ENCODE results near the gene OR2D2. TPM values are rescaled to one million over a fixed set of nuclear protein-coding genes. Genes with fewer than 3 reads are reported as not detected.
A peak's percentile ranks its signal among the peaks of the same experiment; 100 is the strongest.
"Not testable (repeated sequence)": the region's sequence is repeated elsewhere in the genome, so short reads cannot be mapped to it uniquely, and the experiment has no call there.

Gene OR2D2
- polyA plus RNA-seq, 1 donor from 2014 or later, result not detected

DNA sequence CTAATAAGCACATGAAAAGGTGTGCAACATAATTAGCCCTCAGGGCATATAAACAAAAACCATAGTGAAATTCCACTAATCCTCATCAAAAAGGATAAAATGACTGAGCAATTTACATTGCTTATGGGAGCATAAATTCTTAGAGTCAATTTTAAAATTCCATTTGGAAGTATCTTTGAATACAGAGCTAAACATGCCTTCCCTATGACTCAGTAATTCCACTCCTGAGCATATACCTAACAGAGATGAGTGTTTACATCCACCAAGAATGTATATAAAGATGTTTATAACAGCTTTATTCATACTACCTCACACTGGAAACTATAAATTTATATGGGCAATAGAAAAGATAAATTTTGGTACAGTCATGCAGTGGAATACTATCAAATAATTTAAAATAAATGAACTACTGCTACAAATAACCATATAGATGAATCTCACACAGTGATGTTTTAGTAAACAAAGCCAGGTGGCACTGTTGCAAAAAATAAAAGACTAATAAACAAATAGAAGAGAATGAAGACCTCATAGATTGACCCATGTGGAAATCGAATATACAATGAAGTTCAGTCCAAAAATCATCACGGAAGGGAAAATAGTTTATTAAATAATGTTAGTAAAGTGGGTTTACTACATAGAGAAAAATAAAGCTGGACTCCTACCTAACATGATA is 8.2 kb upstream of the OR2D2 start:
- Mint-ChIP-seq H3K4me1 (no peaks in the 10 kb centered on the region), H3K36me3 (no peaks in the 10 kb centered on the region), H3K9me3 (no peaks in the 10 kb centered on the region), H3K4me3 (no peak overlapping the region), H3K27ac (no peak overlapping the region), H3K27me3 (peaks cover 8% of the 10 kb centered on the region)

- H3K9me3 Mint-ChIP-seq, result no peaks in the 10 kb centered on the region
- no peaks in the 10 kb centered on the region for H3K4me1 Mint-ChIP-seq
- H3K4me3 Mint-ChIP-seq, result no peak overlapping the region
- no peak overlapping the region for H3K27ac Mint-ChIP-seq
- H3K36me3 Mint-ChIP-seq, result no peaks in the 10 kb centered on the region
- peaks cover 8% of the 10 kb centered on the region for H3K27me3 Mint-ChIP-seq
Observed at GRCh38 chr11:6898911-6899310, 6.6 kb upstream of the OR2D2 start.

DNA sequence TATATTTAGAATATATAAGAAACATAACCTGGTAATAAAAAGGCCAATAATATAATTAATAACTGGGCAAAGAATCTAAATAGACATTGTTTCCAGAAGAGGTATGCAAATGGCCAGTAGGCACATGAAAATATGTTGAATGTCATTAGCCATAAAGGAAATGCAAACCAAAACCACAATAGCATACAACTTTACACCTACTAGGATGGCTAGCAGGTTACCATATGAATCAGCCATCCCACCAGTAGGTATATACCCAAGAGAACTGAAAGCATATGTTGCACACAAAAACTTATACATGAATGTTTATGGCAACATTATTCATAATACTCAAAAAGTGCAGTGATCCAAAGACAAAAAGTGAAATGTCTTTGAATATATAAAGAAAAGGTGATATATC is 2.7 kb upstream of the OR2D2 start:
- peaks cover 6% of the 10 kb centered on the region for H3K27me3 Mint-ChIP-seq
- H3K9me3 Mint-ChIP-seq, result no peaks in the 10 kb centered on the region
- no peaks in the 10 kb centered on the region for H3K36me3 Mint-ChIP-seq
- no peak overlapping the region for H3K27ac Mint-ChIP-seq
- no peaks in the 10 kb centered on the region for H3K4me1 Mint-ChIP-seq
- no peak overlapping the region for H3K4me3 Mint-ChIP-seq

- Mint-ChIP-seq H3K9me3 (peaks cover 0 to 2% (median 0%) of the 10 kb centered on the region in 3 donors), H3K27ac (no peak overlapping the region), H3K4me3 (no peak overlapping the region), H3K36me3 (no peaks in the 10 kb centered on the region), H3K4me1 (no peaks in the 10 kb centered on the region), H3K27me3 (peaks cover 6% of the 10 kb centered on the region)
Observed at GRCh38 chr11:6894097-6894496, 1.8 kb upstream of the OR2D2 start.

GRCh38 chr11:6889835-6890234 is 2.5 kb downstream of the OR2D2 start:
- Mint-ChIP-seq H3K9me3 (peaks cover 0 to 2% (median 2%) of the 10 kb centered on the region in 3 donors), H3K27ac (no peak overlapping the region)

DNA sequence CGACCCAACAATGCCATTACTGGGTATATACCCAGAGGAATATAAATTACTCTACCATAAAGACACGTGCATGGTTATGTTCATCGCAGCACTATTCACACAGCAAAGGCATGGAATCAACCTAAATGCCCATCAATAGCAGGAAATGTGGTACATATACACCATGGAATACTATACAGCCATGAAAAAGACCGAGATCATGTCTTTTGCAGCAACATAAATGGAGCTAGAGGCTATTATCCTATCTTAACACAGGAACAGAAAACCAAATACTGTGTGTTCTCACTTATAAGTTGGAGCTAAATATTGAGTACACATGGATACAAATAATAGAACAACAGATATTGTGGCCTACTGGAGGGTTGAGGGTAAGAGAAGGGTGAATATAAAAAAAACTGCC is 3.5 kb downstream of the OR2D2 start:
- Mint-ChIP-seq H3K27ac (no peak overlapping the region), H3K36me3 (no peaks in the 10 kb centered on the region), H3K27me3 (peaks cover 5% of the 10 kb centered on the region), H3K9me3 (peaks cover 0 to 2% (median 2%) of the 10 kb centered on the region in 3 donors), H3K4me3 (no peak overlapping the region), H3K4me1 (no peaks in the 10 kb centered on the region)

More at GRCh38 chr11:6889835-6890234, 2.5 kb downstream of the OR2D2 start:
- Mint-ChIP-seq H3K4me3 (no peak overlapping the region), H3K4me1 (no peaks in the 10 kb centered on the region), H3K36me3 (no peaks in the 10 kb centered on the region), H3K27me3 (peaks cover 5% of the 10 kb centered on the region)

- not testable (repeated sequence) for H3K27me3 Mint-ChIP-seq, H3K27ac Mint-ChIP-seq, H3K36me3 Mint-ChIP-seq, H3K4me1 Mint-ChIP-seq, H3K4me3 Mint-ChIP-seq, H3K9me3 Mint-ChIP-seq
Observed at GRCh38 chr11:6887711-6888110, 4.6 kb downstream of the OR2D2 start.

DNA sequence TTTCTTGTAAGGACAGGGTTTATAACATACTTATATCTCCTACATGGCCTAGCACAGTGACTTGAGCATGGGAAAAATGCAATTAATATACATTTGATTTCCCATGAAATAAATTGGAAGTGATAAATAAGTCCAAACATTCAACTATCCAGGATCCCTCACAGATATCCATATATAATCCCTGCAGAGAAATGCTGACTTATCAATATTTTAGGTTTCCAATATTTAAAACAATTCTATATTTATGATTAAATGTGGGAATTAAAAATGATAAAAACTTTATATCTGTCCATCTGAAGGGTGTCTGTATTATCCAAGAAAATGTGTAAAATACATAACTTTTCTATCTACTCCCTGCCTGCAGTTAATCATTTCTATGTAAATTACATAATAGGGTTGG is 9.5 kb downstream of the OR2D2 start:
- H3K4me1 Mint-ChIP-seq, result no peaks in the 10 kb centered on the region
- H3K4me3 Mint-ChIP-seq, result no peak overlapping the region
- H3K27me3 Mint-ChIP-seq, result peaks cover 3% of the 10 kb centered on the region
- no peaks in the 10 kb centered on the region for H3K36me3 Mint-ChIP-seq
- no peak overlapping the region for H3K27ac Mint-ChIP-seq
- peaks cover 0 to 2% (median 0%) of the 10 kb centered on the region in 3 donors for H3K9me3 Mint-ChIP-seq

GRCh38 chr11:6876914-6877313 is 15.4 kb downstream of the OR2D2 start:
- no peaks in the 10 kb centered on the region for H3K4me1 Mint-ChIP-seq
- H3K9me3 Mint-ChIP-seq, result no peaks in the 10 kb centered on the region
- no peaks in the 10 kb centered on the region for H3K36me3 Mint-ChIP-seq
- H3K4me3 Mint-ChIP-seq, result no peak overlapping the region
- peak overlapping the region in 1 of 3 donors; percentile 7 for H3K27ac Mint-ChIP-seq
- H3K27me3 Mint-ChIP-seq, result no peaks in the 10 kb centered on the region

DNA sequence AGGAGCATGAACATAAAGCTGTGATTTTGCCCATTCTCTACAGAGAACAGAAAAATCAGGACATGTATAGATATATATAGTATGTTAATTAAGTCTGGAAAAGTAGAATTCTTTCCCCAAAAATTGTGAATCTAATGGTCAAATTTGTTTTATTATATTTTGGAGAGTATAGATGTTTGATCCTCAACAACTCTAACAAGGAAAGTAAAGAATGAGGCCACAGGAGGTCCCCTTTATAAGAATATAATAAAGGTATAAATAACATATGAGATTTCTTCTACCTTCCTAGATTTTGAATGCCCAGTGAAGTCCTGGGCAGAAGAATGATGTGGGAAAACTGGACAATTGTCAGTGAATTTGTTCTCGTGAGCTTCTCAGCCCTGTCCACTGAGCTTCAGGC is 16.0 kb downstream of the OR2D2 start, which contains the start of gene OR10A4:
Gene OR10A4, plus strand, starts transcription at position 301 of the 400 bp plus-strand sequence. Its CDS starts 23 bp downstream, at position 324.
- no peaks in the 10 kb centered on the region for H3K9me3 Mint-ChIP-seq
- no peak within 1 kb of the TSS for H3K4me3 Mint-ChIP-seq
- no peaks in the 10 kb centered on the region for H3K4me1 Mint-ChIP-seq
- H3K27ac Mint-ChIP-seq, result peak within 1 kb of the TSS in 1 of 3 donors; percentile 7
- H3K36me3 Mint-ChIP-seq, result no peaks in the 10 kb centered on the region
- no peaks in the 10 kb centered on the region for H3K27me3 Mint-ChIP-seq

DNA sequence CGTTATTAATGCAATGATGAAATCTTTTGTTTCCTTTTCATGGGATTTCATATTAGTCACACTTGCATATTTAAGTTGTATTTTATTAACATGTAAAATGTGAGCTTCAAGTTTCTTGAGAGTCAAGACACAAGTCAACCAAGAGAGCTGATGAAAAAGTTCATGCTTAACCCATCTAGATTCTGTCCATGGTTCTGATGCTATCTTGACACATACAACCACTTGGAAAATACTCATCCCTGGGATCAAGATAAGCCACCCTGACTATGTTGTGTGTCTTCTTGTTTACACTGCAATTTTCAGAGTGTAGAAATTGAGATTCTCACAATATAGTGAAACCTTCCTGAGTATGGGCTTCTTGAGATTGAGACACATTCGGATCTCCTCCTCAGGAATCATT is 16.5 kb downstream of the OR2D2 start:
- no peaks in the 10 kb centered on the region for H3K36me3 Mint-ChIP-seq
- no peaks in the 10 kb centered on the region for H3K9me3 Mint-ChIP-seq
- H3K27ac Mint-ChIP-seq, result no peak overlapping the region
- no peaks in the 10 kb centered on the region for H3K4me1 Mint-ChIP-seq
- no peak overlapping the region for H3K4me3 Mint-ChIP-seq
- H3K27me3 Mint-ChIP-seq, result no peaks in the 10 kb centered on the region

DNA sequence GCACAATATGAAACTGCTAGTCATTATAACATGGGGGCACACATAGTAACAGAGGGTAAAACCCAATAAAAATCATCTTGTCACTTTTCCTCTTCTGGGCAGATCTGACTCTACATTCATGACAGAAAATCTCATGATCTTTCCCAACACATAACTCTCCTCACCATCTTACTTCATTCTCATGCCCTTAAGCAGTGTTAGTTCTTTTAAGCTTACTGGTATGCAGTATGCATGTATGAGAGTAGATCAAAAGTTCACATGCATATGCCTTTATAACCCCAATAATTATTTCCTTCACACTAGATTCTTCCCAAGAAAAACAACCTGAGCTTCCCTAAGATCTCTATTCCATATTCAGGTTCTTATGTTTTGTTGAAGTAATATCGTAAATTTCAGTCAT is 21.0 kb downstream of the OR2D2 start:
- Mint-ChIP-seq H3K27ac (no peak overlapping the region), H3K4me3 (no peak overlapping the region), H3K36me3 (no peaks in the 10 kb centered on the region), H3K27me3 (no peaks in the 10 kb centered on the region), H3K9me3 (no peaks in the 10 kb centered on the region), H3K4me1 (no peaks in the 10 kb centered on the region)

DNA sequence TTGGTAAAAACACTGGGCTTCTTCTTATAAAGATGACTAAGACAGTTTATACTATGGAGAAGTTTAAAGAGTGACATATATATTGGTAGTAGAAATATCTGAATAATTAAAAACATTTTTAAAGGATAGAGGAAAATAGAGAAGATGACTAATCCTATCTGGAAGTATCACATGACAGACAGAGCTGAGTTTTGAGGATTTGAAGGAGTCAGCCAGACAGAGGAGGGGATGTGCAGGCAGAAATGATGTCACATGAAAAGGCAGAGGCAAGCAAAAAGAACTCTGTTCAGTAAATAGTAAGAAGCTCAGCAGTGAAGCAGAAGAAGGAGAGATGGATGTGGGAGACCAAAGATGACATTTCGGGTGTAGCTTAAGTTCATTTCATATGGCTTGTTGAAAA is 27.9 kb downstream of the OR2D2 start:
- Mint-ChIP-seq H3K27me3 (peaks cover 4% of the 10 kb centered on the region), H3K4me3 (no peak overlapping the region), H3K4me1 (no peaks in the 10 kb centered on the region), H3K27ac (no peak overlapping the region), H3K36me3 (no peaks in the 10 kb centered on the region), H3K9me3 (peaks cover 0 to 5% (median 1%) of the 10 kb centered on the region in 3 donors)

DNA sequence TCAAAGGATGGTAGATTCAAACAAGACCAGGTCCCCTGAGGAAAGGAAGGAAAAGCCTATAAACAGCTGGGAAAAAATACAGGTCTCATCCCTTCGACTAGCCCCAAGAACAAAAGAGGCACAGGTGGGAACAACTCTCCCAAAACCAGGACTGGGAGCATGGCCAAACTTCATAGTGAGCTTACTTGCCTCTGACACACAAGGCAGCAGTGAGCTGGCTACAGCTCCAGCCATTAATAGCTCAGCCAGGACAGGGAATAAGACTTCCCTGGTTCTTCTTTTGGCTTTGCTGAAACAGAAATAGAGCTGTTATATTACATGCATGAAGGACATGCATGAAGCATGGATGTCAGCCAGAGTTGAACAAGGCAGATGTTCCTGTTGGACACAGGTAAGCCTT is 29.3 kb downstream of the OR2D2 start, which contains the start of gene OR10A2:
Gene OR10A2, plus strand, starts transcription at position 97 of the 400 bp plus-strand sequence. CDS start 6,698 bp downstream, outside the sequence.
- no peak within 1 kb of the TSS for H3K27ac Mint-ChIP-seq
- H3K4me3 Mint-ChIP-seq, result no peak within 1 kb of the TSS
- H3K36me3 Mint-ChIP-seq, result no peaks in the 10 kb centered on the region
- no peaks in the 10 kb centered on the region for H3K4me1 Mint-ChIP-seq
- H3K27me3 Mint-ChIP-seq, result peaks cover 6% of the 10 kb centered on the region
- H3K9me3 Mint-ChIP-seq, result peaks cover 0 to 6% (median 5%) of the 10 kb centered on the region in 3 donors

DNA sequence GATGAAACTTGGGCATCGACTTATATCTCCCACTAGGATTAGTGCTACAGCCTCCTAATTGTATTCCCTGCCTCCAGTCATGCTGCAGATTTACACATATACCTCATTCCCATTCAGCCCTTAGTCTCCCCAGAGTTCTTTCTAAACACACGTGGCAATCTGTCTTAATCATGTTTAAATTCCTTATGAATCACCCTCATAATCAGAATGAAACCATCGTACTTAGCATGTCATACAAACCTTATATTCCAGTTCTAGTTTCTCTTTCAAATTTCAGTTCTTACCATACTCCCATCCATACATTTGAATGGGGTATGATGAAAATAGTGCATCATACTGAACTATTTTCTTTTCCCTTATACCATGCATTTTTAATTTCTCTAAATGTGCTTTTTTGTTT is 35.4 kb downstream of the OR2D2 start:
- Mint-ChIP-seq H3K4me3 (no peak overlapping the region), H3K36me3 (no peaks in the 10 kb centered on the region), H3K27me3 (peaks cover 8% of the 10 kb centered on the region), H3K27ac (no peak overlapping the region), H3K4me1 (no peaks in the 10 kb centered on the region), H3K9me3 (peaks cover 5 to 18% (median 8%) of the 10 kb centered on the region in 3 donors)

DNA sequence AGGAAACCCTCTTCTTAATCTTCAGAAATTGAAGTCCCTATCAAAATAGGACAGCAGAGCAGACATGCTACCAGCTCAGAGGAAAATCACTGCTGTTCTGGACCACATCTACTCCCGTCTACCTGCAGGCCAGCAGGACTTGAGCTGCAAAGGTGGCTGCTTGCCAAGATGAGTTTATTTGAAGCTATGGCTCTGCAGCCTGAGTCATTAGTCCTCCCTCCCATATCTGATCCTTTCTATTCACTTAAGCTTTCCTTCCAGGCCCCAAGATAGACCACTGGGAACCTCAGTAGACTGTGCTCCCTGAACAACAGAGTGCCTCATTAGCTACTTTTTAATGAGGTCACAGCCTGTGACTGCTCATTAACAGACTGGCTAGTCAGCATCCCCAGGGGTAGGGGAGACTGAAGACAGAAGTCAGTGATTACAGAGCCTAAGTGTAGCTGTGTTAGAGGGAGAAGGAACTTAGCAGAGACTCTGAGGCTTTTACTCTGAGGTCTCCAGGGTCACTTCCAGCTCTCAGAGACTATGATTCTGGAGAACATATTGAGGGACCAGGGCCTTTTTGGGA is 36.2 kb downstream of the OR2D2 start:
- Mint-ChIP-seq H3K27ac (no peak overlapping the region), H3K9me3 (peaks cover 8 to 18% (median 9%) of the 10 kb centered on the region in 3 donors), H3K36me3 (no peaks in the 10 kb centered on the region), H3K4me3 (no peak overlapping the region), H3K4me1 (no peaks in the 10 kb centered on the region), H3K27me3 (peaks cover 14% of the 10 kb centered on the region)

Measured in IgD-negative memory B cell (primary cell).